ENCODE results near the gene MEX3C.

The MEX3C gene

DNA sequence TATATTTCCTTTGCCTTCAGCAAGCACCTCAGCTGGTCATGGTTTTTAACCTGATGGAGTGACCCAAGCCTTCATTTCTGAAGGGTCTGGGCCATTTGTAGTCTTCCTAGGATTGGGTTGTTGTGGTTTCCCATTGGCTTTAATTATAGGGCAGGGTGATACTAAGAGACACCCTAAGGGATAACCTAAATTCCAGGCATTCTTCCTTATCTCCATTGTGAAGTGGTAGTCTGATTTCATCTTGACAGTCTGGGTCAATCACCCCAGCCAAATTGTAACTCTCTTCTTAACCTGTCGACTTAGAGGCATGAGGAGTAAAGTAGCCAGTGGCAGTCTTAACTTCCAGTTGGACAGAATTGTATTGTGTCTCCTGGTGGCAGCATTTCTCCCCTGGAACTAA is 30.2 kb upstream of the MEX3C start:
- TF ChIP-seq, protein P1, sequence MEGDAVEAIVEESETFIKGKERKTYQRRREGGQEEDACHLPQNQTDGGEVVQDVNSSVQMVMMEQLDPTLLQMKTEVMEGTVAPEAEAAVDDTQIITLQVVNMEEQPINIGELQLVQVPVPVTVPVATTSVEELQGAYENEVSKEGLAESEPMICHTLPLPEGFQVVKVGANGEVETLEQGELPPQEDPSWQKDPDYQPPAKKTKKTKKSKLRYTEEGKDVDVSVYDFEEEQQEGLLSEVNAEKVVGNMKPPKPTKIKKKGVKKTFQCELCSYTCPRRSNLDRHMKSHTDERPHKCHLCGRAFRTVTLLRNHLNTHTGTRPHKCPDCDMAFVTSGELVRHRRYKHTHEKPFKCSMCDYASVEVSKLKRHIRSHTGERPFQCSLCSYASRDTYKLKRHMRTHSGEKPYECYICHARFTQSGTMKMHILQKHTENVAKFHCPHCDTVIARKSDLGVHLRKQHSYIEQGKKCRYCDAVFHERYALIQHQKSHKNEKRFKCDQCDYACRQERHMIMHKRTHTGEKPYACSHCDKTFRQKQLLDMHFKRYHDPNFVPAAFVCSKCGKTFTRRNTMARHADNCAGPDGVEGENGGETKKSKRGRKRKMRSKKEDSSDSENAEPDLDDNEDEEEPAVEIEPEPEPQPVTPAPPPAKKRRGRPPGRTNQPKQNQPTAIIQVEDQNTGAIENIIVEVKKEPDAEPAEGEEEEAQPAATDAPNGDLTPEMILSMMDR (IDR thresholded peaks at IDR 0.05; ENCODE audit: borderline replicate concordance, control extremely low read depth, extremely low read depth, insufficient read depth, missing control alignments): no peak
- in situ Hi-C loops (cut with MboI; ENCODE audit: low sequenced_read_pairs, unreplicated experiment): no loop called here
- no peak for DNase-seq (ENCODE audit: low spot score)

DNA sequence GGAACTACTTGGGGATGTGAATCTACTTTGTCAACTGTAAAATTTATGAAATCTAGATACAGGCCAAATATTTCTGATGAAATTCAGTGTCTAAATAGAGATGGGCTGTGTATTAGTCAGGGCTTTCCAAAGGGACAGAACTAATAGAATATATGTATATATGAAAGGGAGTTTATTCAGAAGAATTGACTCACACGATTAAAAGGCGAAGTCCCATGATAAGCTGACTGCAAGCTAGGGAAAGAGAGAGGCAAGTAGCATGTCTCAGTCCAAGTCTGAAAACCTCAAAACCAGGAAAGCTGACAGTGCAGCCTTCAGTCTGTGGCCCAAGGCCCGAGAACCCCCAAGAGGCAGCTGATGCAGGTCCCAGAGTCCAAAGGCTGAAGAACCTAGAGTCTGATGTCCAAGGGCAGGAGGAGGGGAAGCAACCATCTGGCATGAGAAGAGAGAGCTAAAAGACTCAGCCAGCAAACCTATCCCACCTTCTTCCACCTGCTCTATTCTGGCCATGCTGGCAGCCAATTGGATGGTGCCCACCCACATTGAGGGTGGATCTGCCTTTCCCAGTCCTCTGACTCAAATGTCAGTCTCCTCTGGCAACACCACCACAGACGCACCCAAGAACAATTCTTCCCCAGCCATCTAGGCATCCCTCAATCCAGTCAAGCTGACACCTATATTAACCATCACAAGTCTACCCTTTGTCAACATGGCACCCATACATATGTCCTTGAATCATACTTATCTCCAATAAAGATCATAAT is 29.3 kb upstream of the MEX3C start:
- in situ Hi-C loops (cut with MboI; ENCODE audit: low sequenced_read_pairs, unreplicated experiment): no loop called here
- TF ChIP-seq, protein P1 (IDR thresholded peaks at IDR 0.05; ENCODE audit: borderline replicate concordance, control extremely low read depth, extremely low read depth, insufficient read depth, missing control alignments): no peak
- no peak for DNase-seq (ENCODE audit: low spot score)

DNA sequence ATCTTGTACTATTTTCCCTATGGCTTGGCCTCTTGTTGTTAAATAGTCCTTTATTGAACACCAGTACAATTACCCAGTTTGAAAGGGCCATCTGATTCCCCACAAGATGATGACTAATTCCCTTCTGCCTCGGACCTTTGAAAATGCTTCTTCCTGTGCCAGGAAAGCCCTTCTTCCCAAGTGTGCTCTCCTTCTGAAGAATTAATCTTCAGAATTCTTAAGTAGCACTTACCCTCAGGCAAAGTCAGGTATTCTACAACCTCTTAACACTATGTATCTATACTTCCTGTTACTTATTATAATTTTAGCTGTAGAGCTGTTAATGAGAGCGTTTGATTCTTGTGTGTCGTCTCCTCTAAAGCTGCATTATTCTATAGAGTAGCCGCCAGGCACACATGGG is 28.6 kb upstream of the MEX3C start:
- no peak for DNase-seq (ENCODE audit: low spot score)
- TF ChIP-seq, protein P1 (IDR thresholded peaks at IDR 0.05; ENCODE audit: borderline replicate concordance, control extremely low read depth, extremely low read depth, insufficient read depth, missing control alignments): no peak
- in situ Hi-C loops (cut with MboI; ENCODE audit: low sequenced_read_pairs, unreplicated experiment): no loop called here

DNA sequence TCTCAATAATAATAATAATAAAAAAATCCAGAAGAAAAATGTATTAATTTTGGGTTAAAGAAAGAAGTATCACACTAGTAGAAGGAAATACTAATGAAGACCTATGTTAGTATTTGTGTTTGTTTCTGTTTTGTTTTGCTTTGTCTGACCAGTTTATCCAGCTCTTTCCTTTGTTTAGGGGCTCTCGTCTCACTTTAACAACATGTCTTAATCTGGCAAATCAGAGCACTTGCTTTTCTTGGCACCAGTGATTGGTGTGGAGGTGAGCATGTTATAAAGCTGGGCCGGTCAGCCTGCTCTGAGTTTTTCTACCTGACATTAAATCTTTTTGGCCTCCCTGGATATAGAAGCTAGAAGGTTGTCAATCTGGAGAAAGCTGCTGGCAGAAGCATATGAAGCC is 15.1 kb upstream of the MEX3C start:
- DNase-seq (ENCODE audit: low spot score): no peak
- in situ Hi-C loops (cut with MboI; ENCODE audit: low sequenced_read_pairs, unreplicated experiment): no loop called here
- TF ChIP-seq, protein P1 (IDR thresholded peaks at IDR 0.05; ENCODE audit: borderline replicate concordance, control extremely low read depth, extremely low read depth, insufficient read depth, missing control alignments): no peak

DNA sequence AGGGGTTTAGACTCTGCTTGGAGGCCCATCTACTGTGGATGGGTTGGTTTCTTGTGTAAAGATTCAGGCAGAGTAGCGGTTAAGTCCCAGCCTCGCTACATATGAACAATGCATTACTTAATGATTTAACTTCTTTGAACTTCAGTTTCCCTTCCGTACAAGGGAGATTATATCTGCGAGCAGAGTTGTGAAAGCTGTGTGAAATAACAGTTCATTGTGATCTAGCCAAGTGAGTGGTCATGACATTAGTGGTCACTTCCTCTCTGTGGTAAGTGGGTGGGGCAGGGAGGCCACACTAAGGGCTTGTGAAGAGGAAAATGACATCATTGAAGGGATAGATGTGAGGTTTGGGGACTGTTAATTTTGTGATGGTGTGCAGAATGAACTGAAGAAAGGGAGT is 14.1 kb upstream of the MEX3C start:
- in situ Hi-C loops (cut with MboI; ENCODE audit: low sequenced_read_pairs, unreplicated experiment): no loop called here
- TF ChIP-seq, protein P1 (IDR thresholded peaks at IDR 0.05; ENCODE audit: borderline replicate concordance, control extremely low read depth, extremely low read depth, insufficient read depth, missing control alignments): no peak
- peak; percentile 61 for DNase-seq (ENCODE audit: low spot score)

DNA sequence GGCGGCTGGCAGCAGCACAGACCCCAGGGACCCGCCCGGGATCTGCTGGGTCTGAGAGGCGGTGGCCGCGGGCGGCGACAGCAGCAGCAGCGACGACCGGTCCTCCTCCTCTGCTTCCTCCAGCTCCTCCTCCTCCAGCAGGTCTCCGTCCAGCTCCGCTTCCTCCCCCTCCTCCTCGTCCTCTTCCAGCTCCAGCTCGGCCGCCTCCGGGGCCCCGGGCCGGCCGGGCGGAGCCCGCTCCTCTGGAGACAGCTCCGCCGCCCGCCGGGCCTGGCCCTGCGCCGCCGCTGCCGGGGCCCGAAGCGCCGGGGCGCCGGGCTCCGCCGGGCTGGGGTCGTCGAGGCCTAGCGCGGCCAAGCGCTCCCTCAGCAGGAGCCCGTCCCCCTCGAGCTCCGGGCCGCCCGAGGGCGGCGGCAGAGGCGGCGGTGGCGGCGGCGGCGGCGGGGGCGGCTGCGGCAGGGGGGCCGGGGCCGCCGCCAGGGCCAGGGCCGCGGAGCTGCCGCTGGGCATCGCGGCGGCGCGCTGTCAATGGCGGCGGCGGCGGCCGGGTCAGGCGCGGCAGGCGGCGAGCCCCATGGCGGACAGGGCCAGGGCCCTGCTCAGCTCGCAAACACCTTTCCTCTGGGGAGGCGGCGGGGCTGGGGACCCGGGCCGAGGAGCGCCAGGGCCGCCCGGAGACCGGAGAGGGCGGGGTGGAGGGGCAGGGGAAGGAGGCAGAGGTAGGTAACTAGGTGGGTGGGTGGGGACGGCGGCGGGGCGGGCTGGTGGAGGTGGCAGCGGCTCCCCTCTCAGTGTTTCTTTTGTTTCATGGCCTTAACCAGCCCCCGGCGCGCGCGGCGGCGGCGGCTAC is 445 bp downstream of the MEX3C start:
- in situ Hi-C loops (cut with MboI; ENCODE audit: low sequenced_read_pairs, unreplicated experiment): no loop called here
- peak; percentile 43 for DNase-seq (ENCODE audit: low spot score)
- TF ChIP-seq, protein P1 (IDR thresholded peaks at IDR 0.05; ENCODE audit: borderline replicate concordance, control extremely low read depth, extremely low read depth, insufficient read depth, missing control alignments): no peak
